Measurements from ENCODE around the gene CHST2. TPM values are rescaled to one million over a fixed set of nuclear protein-coding genes. Genes with fewer than 3 reads are reported as not detected.

The CHST2 gene
- polyA plus RNA-seq, 1 donor (not counting 4 experiments of a cell fraction or from before 2014, with no cell fraction given) = 1.6 TPM

DNA sequence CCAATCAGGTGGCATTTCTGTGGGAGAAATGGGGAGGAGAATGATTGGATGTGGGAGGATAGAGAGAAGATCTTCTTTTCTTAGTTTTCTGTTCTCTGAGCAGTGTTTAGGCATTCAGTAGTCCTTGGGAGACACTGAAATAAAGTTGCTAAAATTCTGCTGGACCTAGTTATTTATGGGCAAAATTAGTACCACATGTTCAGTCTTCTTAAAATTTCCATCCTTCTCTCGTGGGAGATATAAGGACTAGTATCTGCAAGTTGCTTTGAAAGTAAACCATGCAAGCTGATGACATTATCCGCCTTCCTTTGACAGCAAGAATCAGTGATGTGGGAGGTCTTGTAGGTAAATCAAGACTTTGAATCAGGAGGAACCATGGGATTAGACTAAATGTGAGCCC, 19.9 kb upstream of the CHST2 start:
- H3K9ac ChIP-seq (ENCODE audit: control insufficient read depth, extremely low read depth, insufficient read depth, low read length) = no peak overlapping the region
- no peaks in the 10 kb centered on the region for H3K9me3 ChIP-seq (ENCODE audit: control insufficient read depth, low read depth, low read length)
- dilution Hi-C loops (cut with MboI; ENCODE audit: extremely low pct_ligation_motif_present, low sequenced_read_pairs) = no loop called here
- no peaks in the 10 kb centered on the region for H3K36me3 ChIP-seq (ENCODE audit: control insufficient read depth in 2 of 2, extremely low read depth in 1 of 2, insufficient read depth in 2 of 2, low read length in 2 of 2)
- FAIRE-seq = no peak
- H4K20me1 ChIP-seq (ENCODE audit: control insufficient read depth, extremely low read depth, insufficient read depth, low read length) = no peaks in the 10 kb centered on the region
- H3K79me2 ChIP-seq (ENCODE audit: control insufficient read depth, insufficient read depth, low read length) = no peaks in the 10 kb centered on the region
- peaks cover 7% of the 10 kb centered on the region for H3K27me3 ChIP-seq (ENCODE audit: control insufficient read depth, extremely low read depth, insufficient read depth, low read length)
- H3K4me2 ChIP-seq (ENCODE audit: control insufficient read depth, extremely low read depth, insufficient read depth, low read depth, low read length) = no peak overlapping the region
- H3K9me1 ChIP-seq (ENCODE audit: control insufficient read depth, extremely low read depth, insufficient read depth, low read length) = no peaks in the 10 kb centered on the region
- H3K4me3 ChIP-seq (ENCODE audit: control insufficient read depth in 2 of 3, extremely low read depth in 1 of 3, insufficient read depth in 2 of 3, low read depth in 1 of 3, low read length in 3 of 3) = no peak overlapping the region
- H3K27ac ChIP-seq (ENCODE audit: control insufficient read depth, insufficient read depth, low read length) = no peak overlapping the region
- DNase-seq (ENCODE audit: low read depth, low spot score) = no peak
- TF ChIP-seq CTCF (optimal IDR thresholded peaks at IDR 0.05 in 1 of 3, IDR thresholded peaks at IDR 0.05 in 1 of 3, conservative IDR thresholded peaks at IDR 0.05 in 1 of 3; ENCODE audit: extremely low read depth in 1 of 3, insufficient read depth in 2 of 3, low read length in 3 of 3) (no peak), EZH2 (IDR thresholded peaks at IDR 0.05; ENCODE audit: low read length) (no peak)
- H3K4me1 ChIP-seq (ENCODE audit: control insufficient read depth, extremely low read depth, insufficient read depth, low read length) = no peaks in the 10 kb centered on the region
- no peak overlapping the region for H2AFZ ChIP-seq (ENCODE audit: control insufficient read depth, low read length)

GRCh38 chr3:143100451-143100850, 19.1 kb upstream of the CHST2 start:
- TF ChIP-seq EZH2 (IDR thresholded peaks at IDR 0.05; ENCODE audit: low read length) (no peak), CTCF (optimal IDR thresholded peaks at IDR 0.05 in 1 of 3, IDR thresholded peaks at IDR 0.05 in 1 of 3, conservative IDR thresholded peaks at IDR 0.05 in 1 of 3; ENCODE audit: extremely low read depth in 1 of 3, insufficient read depth in 2 of 3, low read length in 3 of 3) (no peak)
- H3K9me3 ChIP-seq (ENCODE audit: control insufficient read depth, low read depth, low read length) = peaks cover 2% of the 10 kb centered on the region
- dilution Hi-C loops (cut with MboI; ENCODE audit: extremely low pct_ligation_motif_present, low sequenced_read_pairs) = no loop called here

More at GRCh38 chr3:143100451-143100850, 19.1 kb upstream of the CHST2 start:
- Histone ChIP-seq H3K27ac (ENCODE audit: control insufficient read depth, insufficient read depth, low read length) (no peak overlapping the region), H3K36me3 (ENCODE audit: control insufficient read depth in 2 of 2, extremely low read depth in 1 of 2, insufficient read depth in 2 of 2, low read length in 2 of 2) (no peaks in the 10 kb centered on the region), H3K4me3 (ENCODE audit: control insufficient read depth in 2 of 3, extremely low read depth in 1 of 3, insufficient read depth in 2 of 3, low read depth in 1 of 3, low read length in 3 of 3) (no peak overlapping the region), H3K79me2 (ENCODE audit: control insufficient read depth, insufficient read depth, low read length) (no peaks in the 10 kb centered on the region), H2AFZ (ENCODE audit: control insufficient read depth, low read length) (no peak overlapping the region), H3K27me3 (ENCODE audit: control insufficient read depth, extremely low read depth, insufficient read depth, low read length) (peaks cover 7% of the 10 kb centered on the region), H4K20me1 (ENCODE audit: control insufficient read depth, extremely low read depth, insufficient read depth, low read length) (no peaks in the 10 kb centered on the region), H3K9me1 (ENCODE audit: control insufficient read depth, extremely low read depth, insufficient read depth, low read length) (no peaks in the 10 kb centered on the region), H3K4me2 (ENCODE audit: control insufficient read depth, extremely low read depth, insufficient read depth, low read depth, low read length) (no peak overlapping the region), H3K4me1 (ENCODE audit: control insufficient read depth, extremely low read depth, insufficient read depth, low read length) (no peaks in the 10 kb centered on the region), H3K9ac (ENCODE audit: control insufficient read depth, extremely low read depth, insufficient read depth, low read length) (no peak overlapping the region)
- no peak for DNase-seq (ENCODE audit: low read depth, low spot score)
- no peak for FAIRE-seq
